Stimulated activated CD4-positive, alpha-beta T cell treated with anti-CD3 and anti-CD28 coated beads, Interleukin-15, amount 100 ng/mL, for 24 hours (primary cell): ENCODE results near the gene ENDOD1.
"Not testable (repeated sequence)": the region's sequence is repeated elsewhere in the genome, so short reads cannot be mapped to it uniquely, and the experiment has no call there.

Experiments used
- DNase-seq: peaks from one replicate; pipeline ENCODE4 v3.0.0-alpha.2; 2020

Gene ENDOD1

GRCh38 chr11:95104121-95104830, 14.6 kb downstream of the ENDOD1 start:
- no peak for DNase-seq

DNA sequence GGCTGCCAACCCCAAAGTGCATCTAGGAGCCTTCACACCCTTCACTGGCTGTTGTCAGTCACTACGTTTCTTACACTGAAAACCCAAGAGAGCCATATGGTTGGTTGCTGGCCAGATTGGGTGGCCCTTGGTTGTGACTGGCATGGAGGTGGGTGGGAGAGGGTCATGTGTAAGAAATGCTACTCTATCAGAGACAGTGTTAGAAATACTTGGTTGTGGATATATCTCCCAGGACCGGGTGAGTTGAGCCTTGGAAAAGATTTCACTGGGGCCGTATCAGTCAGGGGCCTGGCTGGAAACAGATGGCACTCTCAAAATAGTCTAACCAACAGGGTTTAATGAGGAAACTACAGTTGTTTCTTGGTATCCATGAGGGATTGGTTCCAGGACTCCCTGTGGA, 15.2 kb downstream of the ENDOD1 start:
- no peak for DNase-seq

GRCh38 chr11:95108159-95108611, 18.5 kb downstream of the ENDOD1 start:
- no peak for DNase-seq

DNA sequence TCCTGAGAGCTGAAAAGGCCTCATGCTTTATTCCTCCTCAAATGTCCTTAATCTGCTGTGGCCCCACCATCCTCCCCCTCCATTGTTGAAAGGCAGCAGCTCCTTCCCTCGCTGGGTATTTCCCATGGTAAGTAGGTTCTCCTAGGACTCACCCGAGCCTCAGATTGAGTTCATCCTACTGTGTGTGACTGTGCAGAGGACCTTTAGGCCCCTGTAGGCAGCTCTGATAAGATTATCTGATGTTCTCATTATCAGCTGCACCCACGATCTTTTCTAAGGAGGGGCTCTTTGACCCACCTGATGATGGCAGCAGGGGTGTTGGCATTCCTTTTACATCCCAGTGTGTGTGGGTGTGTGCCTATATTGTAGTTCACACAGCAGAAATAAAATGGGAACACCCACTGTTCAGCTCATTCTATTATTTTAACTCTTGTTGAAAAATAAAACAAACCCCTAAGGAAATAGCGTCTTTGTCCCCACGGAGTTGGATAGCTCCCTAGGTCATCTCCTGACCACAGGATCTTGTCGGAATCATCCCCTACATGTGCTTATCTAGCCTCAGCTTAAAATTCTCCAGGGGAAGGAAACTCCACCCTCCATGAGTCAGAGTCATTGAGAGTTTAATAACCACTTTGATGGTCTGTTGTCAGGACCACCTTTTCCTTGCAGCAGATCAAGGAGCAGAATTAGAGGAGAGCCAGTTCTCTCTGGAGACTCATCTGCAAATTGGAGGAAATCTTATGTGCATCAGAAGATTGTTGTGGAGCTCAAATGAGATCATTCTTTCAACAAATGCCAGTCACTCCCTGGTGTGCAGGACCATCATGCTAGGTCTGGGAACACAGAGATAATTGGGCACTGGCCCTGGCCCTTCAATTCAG, 19.3 kb downstream of the ENDOD1 start:
- DNase-seq, result no peak

GRCh38 chr11:95111471-95111870, 21.8 kb downstream of the ENDOD1 start:
- DNase-seq, result not testable (repeated sequence)

- DNase-seq, result no peak
Observed at GRCh38 chr11:95111923-95112540, 22.4 kb downstream of the ENDOD1 start.

GRCh38 chr11:95115597-95115996, 26.0 kb downstream of the ENDOD1 start:
- DNase-seq, result no peak

DNA sequence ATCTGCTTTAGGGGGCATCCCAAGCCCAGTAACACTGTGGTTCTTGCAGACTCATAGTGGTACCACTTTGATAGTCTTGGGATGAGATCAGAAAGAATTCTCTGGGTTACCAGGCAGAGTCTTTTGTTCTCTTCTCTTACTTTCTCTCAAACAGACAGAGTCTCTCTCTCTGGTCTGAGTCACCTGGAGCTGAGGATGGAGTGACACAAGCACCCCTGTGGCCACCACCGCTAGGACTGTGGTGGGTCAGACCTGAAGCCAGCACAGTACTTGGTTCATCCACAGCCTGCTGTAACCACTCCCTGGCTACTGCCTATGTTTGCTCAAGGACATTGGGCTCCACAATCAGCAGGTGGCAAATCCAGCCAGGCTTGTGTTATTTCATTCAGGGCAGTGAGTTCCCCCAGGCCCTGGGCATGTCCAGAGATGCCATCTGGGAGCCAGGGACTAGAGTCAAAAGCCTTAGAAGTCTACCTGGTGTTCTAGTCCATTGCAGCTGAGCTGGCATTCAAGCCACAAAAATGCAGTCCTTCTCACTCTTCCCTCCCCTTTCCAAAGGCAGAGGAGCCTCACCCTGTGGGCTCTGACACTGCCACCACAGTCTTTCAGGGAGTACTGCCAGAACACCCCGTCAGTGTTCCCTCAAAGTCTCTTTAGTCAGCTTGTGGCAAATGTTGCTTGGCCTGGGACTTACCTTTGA, 29.9 kb downstream of the ENDOD1 start:
- DNase-seq, result no peak

DNA sequence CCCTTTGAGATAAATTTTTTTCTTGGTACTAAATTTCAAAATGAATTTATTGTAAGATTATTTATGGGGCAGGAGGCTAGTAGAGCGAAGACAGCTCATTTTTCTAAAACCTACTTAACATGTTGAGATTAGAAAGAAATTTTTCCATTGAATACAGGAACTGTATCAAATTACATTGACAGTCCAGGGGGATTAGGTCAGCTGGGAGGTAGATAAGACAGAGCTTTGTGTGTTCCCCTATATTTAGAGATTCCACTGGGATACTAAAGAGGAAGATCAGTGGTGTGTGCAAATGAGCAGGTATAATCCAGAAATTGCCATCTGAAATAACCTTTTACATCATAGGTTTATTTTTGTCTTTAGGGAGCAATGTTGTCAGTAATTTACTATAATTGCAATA, 32.1 kb downstream of the ENDOD1 start:
- DNase-seq, result no peak

DNA sequence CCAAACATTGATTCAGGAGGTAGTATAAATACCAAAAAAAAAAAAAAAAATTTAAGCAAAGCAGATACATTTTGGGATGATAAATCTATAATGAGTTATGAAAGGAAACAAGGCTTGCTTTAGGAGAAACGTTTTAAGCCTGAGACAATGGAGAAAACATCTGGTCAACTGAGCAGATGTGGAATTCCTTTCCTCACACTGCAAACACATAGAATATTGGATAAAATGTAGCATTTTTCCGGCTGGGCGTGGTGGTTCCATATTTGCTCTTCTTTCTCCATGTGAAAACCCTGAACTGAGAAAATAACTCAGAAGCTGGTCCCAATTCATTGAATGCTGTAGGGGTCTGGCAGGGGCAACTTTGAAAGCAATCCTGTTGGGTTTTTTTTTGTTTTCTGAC, 33.9 kb downstream of the ENDOD1 start:
- no peak for DNase-seq

DNA sequence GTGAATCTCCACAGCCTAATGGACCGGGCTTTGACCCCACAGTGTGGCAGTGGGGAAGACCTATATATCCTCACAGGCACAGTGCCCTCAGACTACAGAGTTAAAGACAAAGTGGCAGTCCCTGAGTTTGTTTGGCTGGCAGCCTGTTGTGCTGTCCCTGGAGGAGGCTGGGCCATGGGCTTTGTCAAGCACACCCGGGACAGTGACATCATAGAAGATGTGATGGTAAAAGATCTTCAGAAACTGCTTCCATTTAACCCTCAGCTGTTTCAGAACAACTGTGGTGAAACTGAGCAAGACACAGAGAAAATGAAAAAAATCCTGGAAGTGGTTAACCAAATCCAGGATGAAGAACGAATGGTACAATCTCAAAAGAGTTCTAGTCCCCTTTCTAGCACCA, 39.0 kb downstream of the ENDOD1 start:
- DNase-seq, result no peak

GRCh38 chr11:95132956-95133355, 43.3 kb downstream of the ENDOD1 start:
- no peak for DNase-seq

- DNase-seq, result no peak
Observed at GRCh38 chr11:95134491-95134890, 44.8 kb downstream of the ENDOD1 start.

DNA sequence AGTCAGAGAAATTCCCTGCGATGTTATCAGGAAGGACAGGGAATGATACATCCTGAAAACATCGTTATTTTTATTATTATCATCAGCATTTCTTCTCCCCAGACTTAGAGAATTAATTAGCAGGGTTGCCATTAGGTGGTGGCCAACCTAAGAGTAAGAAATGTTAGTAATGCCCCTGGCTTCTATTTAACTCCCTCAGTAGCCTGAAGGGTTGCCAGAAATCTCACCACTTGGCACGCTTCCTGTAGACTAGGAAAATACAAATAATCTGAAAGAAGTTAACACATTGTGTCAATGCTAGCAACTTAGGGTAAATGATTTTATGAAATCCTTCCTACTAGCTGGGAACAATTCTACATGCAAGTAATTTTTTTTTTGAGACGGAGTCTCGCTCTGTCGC, 45.5 kb downstream of the ENDOD1 start:
- DNase-seq, result no peak

DNA sequence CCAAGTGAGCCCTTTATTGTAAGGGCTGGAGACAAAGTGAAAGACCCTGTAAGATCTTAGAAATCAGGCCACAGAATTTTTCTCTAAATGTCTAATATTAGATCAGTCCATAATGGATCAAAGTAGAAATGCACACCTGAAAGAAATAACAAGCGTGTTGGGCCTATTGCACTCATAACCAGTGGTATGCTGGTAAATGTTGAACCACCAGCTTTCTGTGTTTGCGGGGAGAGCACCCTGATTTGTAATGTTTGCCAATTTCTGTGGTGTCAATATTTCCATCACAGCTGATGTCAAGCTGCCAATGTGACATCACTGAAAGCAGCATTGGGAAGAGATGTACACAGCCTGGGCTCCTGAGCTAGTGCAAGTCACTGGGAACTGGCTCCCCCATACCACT, 46.2 kb downstream of the ENDOD1 start:
- no peak for DNase-seq

GRCh38 chr11:95136747-95137146, 47.1 kb downstream of the ENDOD1 start:
- DNase-seq, result not testable (repeated sequence)

- no peak for DNase-seq
Observed at GRCh38 chr11:95137299-95137698, 47.7 kb downstream of the ENDOD1 start.

- DNase-seq, result no peak
Observed at GRCh38 chr11:95138448-95138847, 48.8 kb downstream of the ENDOD1 start.

- no peak for DNase-seq
Observed at GRCh38 chr11:95140397-95141033, 50.9 kb downstream of the ENDOD1 start.

- DNase-seq, result no peak
Observed at GRCh38 chr11:95142431-95142830, 52.8 kb downstream of the ENDOD1 start.

- DNase-seq, result no peak
Observed at GRCh38 chr11:95143106-95143681, 53.5 kb downstream of the ENDOD1 start.
